Right cardiac atrium (tissue), 5 donors: Measurements from ENCODE around the gene AADACL3. TPM values are rescaled to one million over a fixed set of nuclear protein-coding genes. Genes with fewer than 3 reads are reported as not detected.
"Not testable (repeated sequence)": the region's sequence is repeated elsewhere in the genome, so short reads cannot be mapped to it uniquely, and the experiment has no call there.

Source experiments
- ATAC-seq, 2 donors: fragments of 200-7000 bp; cut with Tn5 transposase; one replicate each; pipeline versions ENCODE4 v1.8.0 to v1.9.1; 2020; ENCODE audit warnings: moderate library complexity in 2 of 2, mild to moderate bottlenecking in 1 of 2
- DNase-seq, 3 donors: peaks; one replicate each; pipeline ENCODE4 v3.0.0-alpha.2; 2020
- H3K27ac ChIP-seq: one replicate; pipeline ENCODE4 v1.5.1; 2013; ENCODE audit warnings: mild to moderate bottlenecking, low read length, control low read depth, moderate library complexity
- H3K27me3 ChIP-seq: one replicate; pipeline ENCODE4 v1.6.1; 2013; ENCODE audit not compliant: control insufficient read depth, insufficient read depth
- H3K4me1 ChIP-seq: one replicate; pipeline ENCODE4 v1.6.1; 2013; ENCODE audit warnings: low read length; ENCODE audit not compliant: control insufficient read depth, insufficient read depth
- H3K4me3 ChIP-seq: one replicate; pipeline ENCODE4 v1.5.1; 2013; ENCODE audit warnings: low read length, control low read depth
- H3K9me3 ChIP-seq: one replicate; pipeline ENCODE4 v1.6.1; 2013; ENCODE audit warnings: low read length; ENCODE audit not compliant: control insufficient read depth
- WGBS: extraction: QIAGEN DNeasy Blood & Tissue Kit; methylation state at CpG from one replicate; pipeline ENCODE4 v1.1.7; 2013; 5-methylcytosine and 5-hydroxymethylcytosine counted together
- intact Hi-C, 4 donors: fragments of 100-400 bp; cut with DNase I; formaldehyde crosslinking; loops; one replicate each; pipeline versions ENCODE4 v1.11.0 to v1.14.0; 2022 to 2023
- long read RNA-seq, 4 donors: library from polyadenylated mRNA; unstranded; transcript quantifications; one replicate each; pipeline ENCODE4 v2.0.0, GENCODE V29; 2020 to 2021
- polyA plus RNA-seq: library from polyadenylated mRNA; stranded (reverse); fragments of 200-250 nt; gene quantifications from one replicate; pipeline ENCODE4 v1.2.3, GENCODE V29; 2013
- total RNA-seq, 4 donors: library from RNA; stranded (reverse); fragmentation: NEBNext Ultra II Directional; extraction: Animal tissue kit (Norgen Biotek cat#: 25700); gene quantifications; one replicate each; pipeline ENCODE4 v1.2.1, GENCODE V29; 2021
- donor health status: healthy with polysubstance abuse.
- donor health status: DM: no; HTN: yes; CAD: no.
- donor health status: DM: no; HTN: no; CAD: no.
- donor health status: DM: no; HTN: yes; CAD: no; lungs with severe emphysema.
- donor health status: DM: yes; HTN: yes; CAD: no.

The AADACL3 gene, protein sequence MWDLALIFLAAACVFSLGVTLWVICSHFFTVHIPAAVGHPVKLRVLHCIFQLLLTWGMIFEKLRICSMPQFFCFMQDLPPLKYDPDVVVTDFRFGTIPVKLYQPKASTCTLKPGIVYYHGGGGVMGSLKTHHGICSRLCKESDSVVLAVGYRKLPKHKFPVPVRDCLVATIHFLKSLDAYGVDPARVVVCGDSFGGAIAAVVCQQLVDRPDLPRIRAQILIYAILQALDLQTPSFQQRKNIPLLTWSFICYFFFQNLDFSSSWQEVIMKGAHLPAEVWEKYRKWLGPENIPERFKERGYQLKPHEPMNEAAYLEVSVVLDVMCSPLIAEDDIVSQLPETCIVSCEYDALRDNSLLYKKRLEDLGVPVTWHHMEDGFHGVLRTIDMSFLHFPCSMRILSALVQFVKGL
- total RNA-seq = not detected
- not detected for polyA plus RNA-seq
- long read RNA-seq, donor 1 = 0 reads
- long read RNA-seq, donor 2 = 0 reads
- long read RNA-seq, donor 3 = 0 reads
- long read RNA-seq, donor 4 = 0 reads

DNA sequence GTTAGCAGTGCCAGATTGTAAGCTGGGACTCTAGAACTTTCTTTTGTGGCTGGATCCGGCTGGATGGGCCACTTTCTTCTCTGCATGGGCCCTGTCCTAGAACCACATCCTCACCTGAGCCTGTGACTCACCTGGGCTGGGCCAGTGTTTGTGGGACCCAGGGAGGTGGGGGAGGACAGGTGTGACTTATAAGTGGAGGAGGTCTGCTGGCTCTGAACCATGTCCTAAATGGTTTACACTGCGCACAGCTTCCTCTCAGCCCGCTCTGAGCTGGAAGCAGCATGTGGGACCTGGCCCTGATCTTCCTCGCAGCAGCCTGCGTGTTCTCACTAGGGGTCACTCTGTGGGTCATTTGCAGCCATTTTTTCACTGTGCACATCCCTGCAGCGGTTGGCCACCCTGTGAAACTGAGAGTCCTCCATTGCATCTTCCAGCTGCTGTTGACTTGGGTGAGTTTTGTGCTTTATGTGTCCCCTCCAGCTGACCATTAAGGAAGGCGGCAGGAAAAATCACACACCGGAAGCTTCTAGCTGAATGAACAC, at the start of gene AADACL3:
Gene AADACL3, plus strand, starts transcription at position 215 of the 542 bp plus-strand sequence. Its CDS starts 67 bp downstream, at position 282.
- Histone ChIP-seq H3K27ac (no peak within 1 kb of the TSS), H3K27me3 (no peaks in the 10 kb centered on the region), H3K9me3 (no peaks in the 10 kb centered on the region), H3K4me1 (no peaks in the 10 kb centered on the region), H3K4me3 (no peak within 1 kb of the TSS)
- 78% methylated on average over 8 of the region's 8 CpGs for WGBS
- DNase-seq (no peak), ATAC-seq (no peak)
- intact Hi-C loops = no loop called here

DNA sequence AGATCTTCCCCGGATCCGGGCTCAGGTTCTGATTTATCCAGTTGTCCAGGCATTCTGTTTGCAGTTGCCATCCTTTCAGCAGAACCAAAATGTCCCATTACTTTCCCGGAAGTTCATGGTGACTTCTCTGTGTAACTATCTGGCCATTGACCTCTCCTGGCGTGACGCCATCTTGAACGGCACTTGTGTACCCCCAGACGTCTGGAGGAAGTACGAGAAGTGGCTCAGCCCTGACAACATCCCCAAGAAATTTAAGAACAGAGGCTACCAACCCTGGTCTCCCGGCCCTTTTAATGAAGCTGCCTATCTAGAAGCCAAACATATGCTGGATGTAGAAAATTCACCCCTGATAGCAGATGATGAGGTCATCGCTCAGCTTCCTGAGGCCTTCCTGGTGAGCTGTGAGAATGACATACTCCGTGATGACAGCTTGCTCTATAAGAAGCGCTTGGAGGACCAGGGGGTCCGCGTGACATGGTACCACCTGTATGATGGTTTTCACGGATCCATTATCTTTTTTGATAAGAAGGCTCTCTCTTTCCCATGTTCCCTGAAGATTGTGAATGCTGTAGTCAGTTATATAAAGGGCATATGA, 49.7 kb upstream of the AADACL3 start:
- intact Hi-C loops = no loop called here
- Histone ChIP-seq H3K9me3 (peaks cover 3% of the 10 kb centered on the region), H3K4me1 (no peaks in the 10 kb centered on the region), H3K27me3 (no peaks in the 10 kb centered on the region), H3K27ac (no peak overlapping the region), H3K4me3 (no peak overlapping the region)
- ATAC-seq (no peak), DNase-seq (peak in 1 of 3 donors; percentile 19)
- WGBS = 47% methylated on average over 15 of the region's 15 CpGs

DNA sequence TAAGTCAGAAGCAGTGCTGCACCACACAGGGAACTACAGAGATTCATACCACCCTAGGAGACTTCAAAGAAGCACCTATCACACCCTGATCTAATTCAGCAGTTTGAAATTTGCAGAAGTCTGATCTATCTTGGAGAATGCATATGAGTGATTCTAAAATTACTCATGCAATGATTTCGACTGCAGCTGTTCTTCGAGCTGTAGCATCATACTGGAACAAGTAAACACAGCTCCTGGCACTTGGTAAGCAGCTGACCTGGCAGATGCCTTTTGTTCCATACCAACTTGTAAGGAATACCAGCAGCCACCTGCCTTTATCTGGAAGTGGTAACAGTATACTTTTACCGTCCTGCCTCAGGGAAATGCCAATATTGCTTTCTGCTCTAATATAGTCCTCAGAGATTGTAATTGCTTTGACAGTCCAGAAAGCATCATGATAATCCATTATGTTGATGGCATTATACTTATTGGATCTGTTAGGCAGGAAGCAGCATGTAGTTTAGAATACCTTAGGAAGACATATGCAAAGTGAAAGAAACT, 46.3 kb upstream of the AADACL3 start:
- DNase-seq = no peak
- peaks cover 3% of the 10 kb centered on the region for H3K9me3 ChIP-seq
- H3K27ac ChIP-seq = no peak overlapping the region
- no peak for ATAC-seq
- H3K4me3 ChIP-seq = no peak overlapping the region
- 82% methylated on average over 3 of the region's 3 CpGs for WGBS
- intact Hi-C loops = no loop called here
- H3K4me1 ChIP-seq = no peaks in the 10 kb centered on the region
- H3K27me3 ChIP-seq = no peaks in the 10 kb centered on the region

DNA sequence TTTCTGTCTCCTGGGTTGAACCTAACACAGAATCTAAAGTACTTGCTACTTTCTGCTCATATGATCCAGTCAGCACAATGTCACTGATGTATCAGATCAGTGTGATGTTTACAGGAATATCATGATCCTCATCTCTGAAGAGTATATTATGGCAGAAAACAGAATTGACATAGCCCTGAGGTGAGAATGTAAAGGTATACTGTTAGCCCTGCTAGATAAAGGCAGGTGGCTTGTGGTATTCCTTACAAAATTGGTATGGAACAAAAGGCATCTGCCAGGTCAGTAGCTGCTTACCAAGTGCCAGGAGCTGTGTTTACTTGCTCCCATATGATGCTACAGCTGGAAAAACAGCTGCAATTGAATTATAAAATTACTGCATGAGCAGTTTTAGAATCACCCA, 41.6 kb upstream of the AADACL3 start:
- intact Hi-C loops = no loop called here
- Histone ChIP-seq H3K27me3 (no peaks in the 10 kb centered on the region), H3K4me1 (no peaks in the 10 kb centered on the region), H3K4me3 (no peak overlapping the region), H3K9me3 (no peaks in the 10 kb centered on the region), H3K27ac (no peak overlapping the region)
- DNase-seq = no peak
- no peak for ATAC-seq

DNA sequence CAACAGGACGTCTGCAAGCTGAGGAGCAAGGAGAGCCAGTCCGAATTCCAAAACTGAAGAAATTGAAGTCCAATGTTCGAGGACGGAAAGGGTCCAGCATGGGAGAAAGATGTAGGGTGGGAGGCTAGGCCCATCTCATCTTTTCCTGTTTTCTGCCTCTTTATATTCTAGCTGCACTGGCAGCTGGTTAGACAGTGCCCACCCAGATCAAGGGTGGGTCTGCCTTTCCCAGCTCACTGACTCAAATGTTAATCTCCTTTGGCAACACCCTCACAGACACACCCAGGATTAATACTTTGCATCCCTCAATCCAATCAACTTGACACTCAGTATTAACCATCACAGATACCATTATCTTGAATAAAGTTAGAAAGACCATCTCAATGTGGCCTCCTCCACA, 39.8 kb upstream of the AADACL3 start:
- DNase-seq, ATAC-seq, H3K27ac ChIP-seq, H3K27me3 ChIP-seq, H3K9me3 ChIP-seq, intact Hi-C loops, H3K4me1 ChIP-seq, H3K4me3 ChIP-seq: not testable (repeated sequence)
- 85% methylated on average over 4 of the region's 4 CpGs for WGBS

DNA sequence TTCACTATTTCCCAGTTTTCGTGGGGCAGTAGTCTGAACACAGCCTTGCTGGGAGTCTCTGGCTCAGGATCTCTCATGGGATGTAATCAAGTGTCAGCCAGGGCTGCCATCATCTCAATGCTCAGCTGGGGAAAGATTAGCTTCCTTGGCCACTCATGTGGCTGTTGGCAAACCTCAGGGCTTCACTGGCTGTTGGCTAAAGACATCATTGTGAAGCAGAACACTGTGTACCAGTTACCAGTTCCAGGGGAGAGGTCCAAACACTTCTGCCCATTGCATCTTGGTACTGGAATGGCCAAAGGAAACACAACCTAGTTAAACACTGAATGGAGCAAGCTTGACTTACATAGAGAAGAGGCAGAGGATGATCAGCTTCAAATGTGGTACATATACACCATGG, 38.3 kb upstream of the AADACL3 start:
- H3K27ac ChIP-seq = no peak overlapping the region
- 53% methylated on average over 1 of the region's 1 CpG for WGBS
- peak in 1 of 3 donors; percentile 28 for DNase-seq
- peak; percentile 62 to 84 for ATAC-seq
- no peaks in the 10 kb centered on the region for H3K27me3 ChIP-seq
- no peak overlapping the region for H3K4me3 ChIP-seq
- H3K9me3 ChIP-seq = no peaks in the 10 kb centered on the region
- no peaks in the 10 kb centered on the region for H3K4me1 ChIP-seq
- intact Hi-C loops = no loop called here

DNA sequence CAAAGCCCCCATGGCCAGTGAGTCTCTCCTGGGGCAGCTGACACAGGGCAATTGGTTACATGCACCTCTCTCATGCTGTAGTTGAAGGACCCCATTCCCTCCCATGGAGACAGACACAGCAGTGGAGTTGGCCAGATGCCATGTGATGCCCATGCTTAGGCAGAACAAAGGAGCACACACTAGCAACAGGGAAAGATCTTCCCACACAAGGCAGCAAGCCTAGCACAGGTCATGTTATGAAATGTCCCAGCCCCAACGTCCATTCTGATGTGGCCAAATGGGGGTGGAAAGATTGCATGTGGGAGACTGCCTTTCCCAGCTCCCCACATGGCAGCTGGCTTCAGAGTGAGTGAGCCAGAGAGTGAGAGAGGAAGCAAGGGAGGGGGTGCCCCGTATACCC, 37.6 kb upstream of the AADACL3 start:
- intact Hi-C loops = no loop called here
- no peaks in the 10 kb centered on the region for H3K4me1 ChIP-seq
- no peak overlapping the region for H3K4me3 ChIP-seq
- no peaks in the 10 kb centered on the region for H3K9me3 ChIP-seq
- no peaks in the 10 kb centered on the region for H3K27me3 ChIP-seq
- DNase-seq (peak in 1 of 3 donors; percentile 63), ATAC-seq (no peak)
- 50% methylated on average over 2 of the region's 2 CpGs for WGBS
- H3K27ac ChIP-seq = no peak overlapping the region

DNA sequence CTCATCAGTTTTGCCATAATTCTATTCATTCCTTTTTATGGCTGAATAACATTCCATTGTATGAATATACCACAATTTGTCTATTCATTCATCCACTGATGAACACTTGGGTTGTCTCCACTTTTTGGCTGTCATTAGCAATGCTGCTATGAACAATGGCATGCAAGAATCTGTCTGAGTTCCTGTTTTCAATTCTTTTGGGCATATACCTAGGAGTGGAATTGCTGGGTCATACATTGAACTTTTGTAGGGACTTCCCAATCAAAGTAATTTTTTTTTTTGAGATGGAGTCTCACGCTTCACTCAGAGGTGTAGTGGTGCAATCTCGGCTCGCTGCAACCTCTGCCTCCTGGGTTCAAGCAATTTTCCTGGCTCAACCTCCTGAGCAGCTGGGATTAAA, 37.1 kb upstream of the AADACL3 start:
- no peaks in the 10 kb centered on the region for H3K27me3 ChIP-seq
- no peak overlapping the region for H3K27ac ChIP-seq
- DNase-seq (no peak), ATAC-seq (no peak)
- no peaks in the 10 kb centered on the region for H3K4me1 ChIP-seq
- intact Hi-C loops = no loop called here
- 93% methylated on average over 3 of the region's 3 CpGs for WGBS
- no peak overlapping the region for H3K4me3 ChIP-seq
- no peaks in the 10 kb centered on the region for H3K9me3 ChIP-seq

DNA sequence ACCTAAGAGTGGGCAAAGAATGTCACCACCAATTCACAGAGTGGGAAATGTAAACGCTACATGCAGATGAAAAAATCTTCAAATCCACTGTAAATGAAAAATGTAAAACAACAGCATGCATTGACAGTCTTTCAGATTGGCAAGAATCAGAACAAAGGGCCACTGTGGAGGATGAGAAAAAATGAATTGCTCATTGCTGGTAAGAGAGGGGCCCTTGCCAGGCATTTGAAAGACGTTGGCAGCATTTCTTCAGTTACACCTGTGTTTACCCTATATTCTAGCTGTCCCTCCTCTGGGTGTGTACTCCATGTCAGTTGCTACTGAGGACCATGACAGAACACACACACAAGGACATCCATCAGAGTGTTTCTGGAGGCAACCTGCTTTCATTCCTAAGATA, 25.8 kb upstream of the AADACL3 start:
- intact Hi-C loops = no loop called here
- 61% methylated on average over 2 of the region's 2 CpGs for WGBS
- ATAC-seq = no peak
- DNase-seq = no peak
- Histone ChIP-seq H3K4me3 (no peak overlapping the region), H3K9me3 (no peaks in the 10 kb centered on the region), H3K4me1 (no peaks in the 10 kb centered on the region), H3K27ac (no peak overlapping the region), H3K27me3 (no peaks in the 10 kb centered on the region)

DNA sequence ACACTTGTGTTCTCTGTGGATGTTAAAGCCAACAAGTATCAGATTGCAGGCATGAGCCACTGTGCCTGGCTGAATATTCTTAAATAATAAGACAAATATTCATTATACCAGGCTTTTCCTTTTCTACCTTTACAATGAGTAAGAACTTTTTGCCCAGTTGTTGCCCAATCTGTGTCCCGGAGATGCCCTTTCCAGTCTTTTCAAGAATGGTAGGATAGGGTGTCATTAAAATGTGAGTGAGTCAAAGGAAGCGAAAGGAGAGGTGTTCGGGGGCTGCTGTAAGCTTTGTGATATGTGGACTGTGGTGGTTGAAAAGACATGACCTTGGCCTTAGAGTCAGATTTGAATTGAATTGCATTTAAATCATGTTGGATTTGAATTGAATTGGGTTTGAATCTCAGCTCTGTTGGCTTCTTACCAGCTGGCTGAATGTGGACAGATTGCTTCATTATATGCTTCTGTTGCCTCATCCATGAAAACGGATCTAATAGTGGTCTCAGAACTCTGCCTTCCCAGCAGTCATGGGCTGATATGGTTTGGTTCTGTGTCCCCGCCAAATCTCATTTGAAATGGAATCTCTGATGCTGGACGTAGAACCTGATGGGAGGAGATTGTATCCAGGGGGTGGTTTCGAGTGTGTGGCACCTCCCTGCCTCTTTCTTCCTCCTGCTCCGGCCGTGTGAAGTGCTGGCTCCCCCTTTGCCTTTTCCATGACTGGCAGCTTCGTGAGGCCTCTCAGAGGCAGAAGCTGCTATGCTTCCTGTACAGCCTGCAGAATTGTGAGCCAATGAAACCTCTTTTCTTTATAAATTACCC, 22.7 kb upstream of the AADACL3 start:
- H3K4me1 ChIP-seq = no peaks in the 10 kb centered on the region
- H3K4me3 ChIP-seq = no peak overlapping the region
- H3K9me3 ChIP-seq = no peaks in the 10 kb centered on the region
- no peaks in the 10 kb centered on the region for H3K27me3 ChIP-seq
- WGBS = 54% methylated on average over 10 of the region's 10 CpGs
- ATAC-seq (peak; percentile 63 to 87), DNase-seq (peak in 2 of 3 donors; percentile 31 to 54)
- intact Hi-C loops = no loop called here
- no peak overlapping the region for H3K27ac ChIP-seq
